ENCODE measurements around the gene SLC24A4.

SLC24A4 gene

GRCh38 chr14:92470811-92471210 is 147.8 kb downstream of the SLC24A4 start:
- H2BK12ac ChIP-seq (ENCODE audit: low read length): no peak overlapping the region
- H3K18ac ChIP-seq (ENCODE audit: low read length): no peak overlapping the region
- DNase-seq (ENCODE audit: low spot score): no peak
- H3K4me3 ChIP-seq (ENCODE audit: low read length in 2 of 2): no peak overlapping the region
- no peaks in the 10 kb centered on the region for H3K4me1 ChIP-seq (ENCODE audit: control insufficient read depth in 2 of 2, insufficient read depth in 1 of 2, low read depth in 1 of 2, low read length in 2 of 2)
- no peak overlapping the region for H3K4me2 ChIP-seq (ENCODE audit: insufficient read depth, low read length, poor library complexity, severe bottlenecking)
- H3K27ac ChIP-seq (replicated peaks; ENCODE audit: low read length): no peak overlapping the region
- H4K8ac ChIP-seq (ENCODE audit: low read depth, low read length): no peak overlapping the region
- no peak overlapping the region for H3K23ac ChIP-seq (ENCODE audit: low read depth, low read length, poor library complexity)
- H2BK120ac ChIP-seq (ENCODE audit: low read depth, low read length): no peak overlapping the region
- H2BK15ac ChIP-seq (ENCODE audit: low read length): no peak overlapping the region
- WGBS, 2 donors (ENCODE audit: extremely low coverage in 2 of 2, insufficient read length in 2 of 2, insufficient replicate concordance in 1 of 2): no CpG with 5 or more reads among the region's 1 CpG
- no peaks in the 10 kb centered on the region for H3K36me3 ChIP-seq (replicated peaks in 1 of 2; ENCODE audit: control insufficient read depth in 2 of 2, insufficient read depth in 2 of 2, low read length in 2 of 2)
- H2AK5ac ChIP-seq (ENCODE audit: low read depth, low read length): no peak overlapping the region
- no peak overlapping the region for H2BK5ac ChIP-seq (ENCODE audit: low read length)
- no peak overlapping the region for H3K4ac ChIP-seq (ENCODE audit: low read length)
- no peak overlapping the region for H3K14ac ChIP-seq (ENCODE audit: low read length)
- H4K91ac ChIP-seq (ENCODE audit: low read depth, low read length, poor library complexity): no peak overlapping the region
- no peak overlapping the region for H2AFZ ChIP-seq (ENCODE audit: low read length)
- peaks cover 0 to 4% (median 0%) of the 10 kb centered on the region in 3 experiments for H3K27me3 ChIP-seq (ENCODE audit: control insufficient read depth in 3 of 3, insufficient read depth in 3 of 3, low read depth in 1 of 3, low read length in 3 of 3)
- H3K79me1 ChIP-seq (ENCODE audit: low read depth, low read length): no peaks in the 10 kb centered on the region
- H3K9me3 ChIP-seq (replicated peaks in 1 of 2; ENCODE audit: control insufficient read depth in 2 of 2, insufficient read depth in 1 of 2, low read depth in 1 of 2, low read length in 2 of 2): peaks cover 7 to 10% of the 10 kb centered on the region in 2 donors
- no peak overlapping the region for H3K9ac ChIP-seq (ENCODE audit: low read depth, low read length, poor library complexity)

DNA sequence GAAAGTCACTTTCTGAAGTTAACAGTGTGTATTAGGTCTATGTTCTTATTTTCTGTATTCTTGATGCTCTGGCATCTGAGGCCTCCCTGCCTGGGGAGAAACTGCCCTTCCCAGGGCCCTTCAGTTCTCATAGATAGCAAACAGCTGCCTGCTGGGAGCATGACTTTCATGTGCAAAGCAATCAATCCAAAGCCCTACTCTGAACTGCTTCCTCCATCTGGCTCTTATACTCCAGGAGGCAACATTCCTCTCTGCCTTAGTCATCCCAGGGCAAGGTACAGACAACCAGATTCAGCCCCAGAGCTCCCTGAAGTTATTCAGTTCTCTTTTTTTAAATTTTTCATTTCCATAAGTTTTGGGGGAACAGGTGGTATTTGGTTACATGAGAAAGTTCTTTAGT is 149.0 kb downstream of the SLC24A4 start:
- no peak overlapping the region for H2BK5ac ChIP-seq (ENCODE audit: low read length)
- H3K18ac ChIP-seq (ENCODE audit: low read length): no peak overlapping the region
- peaks cover 5 to 6% of the 10 kb centered on the region in 2 donors for H3K9me3 ChIP-seq (replicated peaks in 1 of 2; ENCODE audit: control insufficient read depth in 2 of 2, insufficient read depth in 1 of 2, low read depth in 1 of 2, low read length in 2 of 2)
- H3K27ac ChIP-seq (replicated peaks; ENCODE audit: low read length): no peak overlapping the region
- no peak overlapping the region for H4K91ac ChIP-seq (ENCODE audit: low read depth, low read length, poor library complexity)
- H3K36me3 ChIP-seq (replicated peaks in 1 of 2; ENCODE audit: control insufficient read depth in 2 of 2, insufficient read depth in 2 of 2, low read length in 2 of 2): no peaks in the 10 kb centered on the region
- H2AK5ac ChIP-seq (ENCODE audit: low read depth, low read length): no peak overlapping the region
- no peak for DNase-seq (ENCODE audit: low spot score)
- no peak overlapping the region for H3K4ac ChIP-seq (ENCODE audit: low read length)
- H3K79me1 ChIP-seq (ENCODE audit: low read depth, low read length): no peaks in the 10 kb centered on the region
- H3K23ac ChIP-seq (ENCODE audit: low read depth, low read length, poor library complexity): no peak overlapping the region
- H2AFZ ChIP-seq (ENCODE audit: low read length): no peak overlapping the region
- H4K8ac ChIP-seq (ENCODE audit: low read depth, low read length): no peak overlapping the region
- peaks cover 0 to 4% (median 0%) of the 10 kb centered on the region in 3 experiments for H3K27me3 ChIP-seq (ENCODE audit: control insufficient read depth in 3 of 3, insufficient read depth in 3 of 3, low read depth in 1 of 3, low read length in 3 of 3)
- no peaks in the 10 kb centered on the region for H3K4me1 ChIP-seq (ENCODE audit: control insufficient read depth in 2 of 2, insufficient read depth in 1 of 2, low read depth in 1 of 2, low read length in 2 of 2)
- H2BK15ac ChIP-seq (ENCODE audit: low read length): no peak overlapping the region
- no peak overlapping the region for H2BK120ac ChIP-seq (ENCODE audit: low read depth, low read length)
- H3K4me3 ChIP-seq (ENCODE audit: low read length in 2 of 2): no peak overlapping the region
- no peak overlapping the region for H3K4me2 ChIP-seq (ENCODE audit: insufficient read depth, low read length, poor library complexity, severe bottlenecking)
- H3K9ac ChIP-seq (ENCODE audit: low read depth, low read length, poor library complexity): no peak overlapping the region
- no peak overlapping the region for H3K14ac ChIP-seq (ENCODE audit: low read length)
- no peak overlapping the region for H2BK12ac ChIP-seq (ENCODE audit: low read length)

DNA sequence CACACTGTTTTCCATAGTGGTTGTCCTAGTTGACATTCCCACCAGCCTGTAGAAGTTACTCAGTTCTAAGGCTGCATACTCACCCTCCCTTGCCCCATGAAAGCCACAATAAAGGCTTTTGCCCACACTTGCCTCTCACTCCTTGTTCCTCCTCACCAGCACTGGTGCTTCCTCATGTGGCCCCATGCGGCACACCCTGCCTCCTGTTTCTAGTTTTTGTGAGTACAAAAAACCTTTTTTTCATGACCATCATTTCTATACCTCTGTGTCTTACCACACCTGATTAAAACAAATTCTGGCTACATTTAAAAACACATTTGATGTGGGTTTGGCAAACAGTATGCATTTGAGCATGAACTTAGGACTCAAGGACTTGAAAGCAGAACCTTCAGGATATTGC is 149.9 kb downstream of the SLC24A4 start:
- no peak overlapping the region for H3K4ac ChIP-seq (ENCODE audit: low read length)
- H3K4me2 ChIP-seq (ENCODE audit: insufficient read depth, low read length, poor library complexity, severe bottlenecking): no peak overlapping the region
- no peak for DNase-seq (ENCODE audit: low spot score)
- H3K4me1 ChIP-seq (ENCODE audit: control insufficient read depth in 2 of 2, insufficient read depth in 1 of 2, low read depth in 1 of 2, low read length in 2 of 2): no peaks in the 10 kb centered on the region
- H3K36me3 ChIP-seq (replicated peaks in 1 of 2; ENCODE audit: control insufficient read depth in 2 of 2, insufficient read depth in 2 of 2, low read length in 2 of 2): no peaks in the 10 kb centered on the region
- no peak overlapping the region for H3K23ac ChIP-seq (ENCODE audit: low read depth, low read length, poor library complexity)
- H3K9me3 ChIP-seq (replicated peaks in 1 of 2; ENCODE audit: control insufficient read depth in 2 of 2, insufficient read depth in 1 of 2, low read depth in 1 of 2, low read length in 2 of 2): no peaks in the 10 kb centered on the region
- no peak overlapping the region for H2BK120ac ChIP-seq (ENCODE audit: low read depth, low read length)
- H3K27ac ChIP-seq (replicated peaks; ENCODE audit: low read length): no peak overlapping the region
- WGBS, 2 donors (ENCODE audit: extremely low coverage in 2 of 2, insufficient read length in 2 of 2, insufficient replicate concordance in 1 of 2): no CpG with 5 or more reads among the region's 1 CpG
- no peak overlapping the region for H2BK12ac ChIP-seq (ENCODE audit: low read length)
- no peak overlapping the region for H3K18ac ChIP-seq (ENCODE audit: low read length)
- H2AFZ ChIP-seq (ENCODE audit: low read length): no peak overlapping the region
- peaks cover 0 to 4% (median 0%) of the 10 kb centered on the region in 3 experiments for H3K27me3 ChIP-seq (ENCODE audit: control insufficient read depth in 3 of 3, insufficient read depth in 3 of 3, low read depth in 1 of 3, low read length in 3 of 3)
- no peak overlapping the region for H2BK15ac ChIP-seq (ENCODE audit: low read length)
- H2BK5ac ChIP-seq (ENCODE audit: low read length): no peak overlapping the region
- no peak overlapping the region for H3K4me3 ChIP-seq (ENCODE audit: low read length in 2 of 2)
- H4K91ac ChIP-seq (ENCODE audit: low read depth, low read length, poor library complexity): no peak overlapping the region
- H3K79me1 ChIP-seq (ENCODE audit: low read depth, low read length): no peaks in the 10 kb centered on the region
- no peak overlapping the region for H4K8ac ChIP-seq (ENCODE audit: low read depth, low read length)
- no peak overlapping the region for H3K9ac ChIP-seq (ENCODE audit: low read depth, low read length, poor library complexity)
- H3K14ac ChIP-seq (ENCODE audit: low read length): no peak overlapping the region
- H2AK5ac ChIP-seq (ENCODE audit: low read depth, low read length): no peak overlapping the region

DNA sequence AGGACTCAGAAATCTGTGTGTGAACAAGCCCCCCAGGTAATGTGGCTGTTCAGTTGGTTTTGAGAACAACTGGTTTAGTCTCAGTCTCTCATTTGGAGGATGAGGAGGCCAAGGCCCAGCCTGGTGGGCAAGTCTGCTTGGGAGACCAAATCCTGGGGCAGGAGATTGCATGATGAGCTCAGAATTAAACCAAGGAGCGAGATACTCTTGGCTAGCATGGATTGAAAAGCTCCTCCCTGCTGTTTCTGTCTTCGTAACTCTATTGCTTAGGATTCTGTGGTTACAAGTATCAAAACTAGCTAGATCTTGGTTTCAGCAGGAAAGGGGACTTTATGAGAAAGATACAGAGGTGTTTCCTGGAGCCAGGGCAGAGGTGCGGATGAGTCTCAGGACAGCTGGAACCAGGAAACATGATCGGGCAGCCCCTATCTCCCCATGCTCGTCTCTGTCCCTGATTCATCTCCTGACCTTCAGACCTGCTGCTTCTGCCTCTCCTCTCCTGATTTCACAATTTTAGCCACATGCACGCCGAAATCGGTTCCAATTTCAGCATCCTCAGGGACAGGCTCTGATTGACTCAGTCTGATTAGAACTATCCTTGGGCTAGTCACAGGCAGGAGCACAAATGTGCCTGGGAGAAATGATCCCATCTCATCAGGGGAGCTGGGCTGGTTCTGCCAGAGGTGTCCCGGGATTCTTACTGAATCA is 150.4 kb downstream of the SLC24A4 start:
- Histone ChIP-seq H2BK12ac (ENCODE audit: low read length) (no peak overlapping the region), H2AFZ (ENCODE audit: low read length) (no peak overlapping the region), H2BK120ac (ENCODE audit: low read depth, low read length) (no peak overlapping the region), H3K23ac (ENCODE audit: low read depth, low read length, poor library complexity) (no peak overlapping the region), H3K27me3 (ENCODE audit: control insufficient read depth in 3 of 3, insufficient read depth in 3 of 3, low read depth in 1 of 3, low read length in 3 of 3) (peaks cover 0 to 4% (median 0%) of the 10 kb centered on the region in 3 experiments), H3K27ac (replicated peaks; ENCODE audit: low read length) (no peak overlapping the region), H3K4me3 (ENCODE audit: low read length in 2 of 2) (no peak overlapping the region), H2BK5ac (ENCODE audit: low read length) (no peak overlapping the region), H3K14ac (ENCODE audit: low read length) (no peak overlapping the region), H3K9me3 (replicated peaks in 1 of 2; ENCODE audit: control insufficient read depth in 2 of 2, insufficient read depth in 1 of 2, low read depth in 1 of 2, low read length in 2 of 2) (no peaks in the 10 kb centered on the region), H2BK15ac (ENCODE audit: low read length) (no peak overlapping the region), H3K4me1 (ENCODE audit: control insufficient read depth in 2 of 2, insufficient read depth in 1 of 2, low read depth in 1 of 2, low read length in 2 of 2) (no peaks in the 10 kb centered on the region), H3K9ac (ENCODE audit: low read depth, low read length, poor library complexity) (no peak overlapping the region), H3K79me1 (ENCODE audit: low read depth, low read length) (no peaks in the 10 kb centered on the region), H4K8ac (ENCODE audit: low read depth, low read length) (no peak overlapping the region), H2AK5ac (ENCODE audit: low read depth, low read length) (no peak overlapping the region), H3K4ac (ENCODE audit: low read length) (no peak overlapping the region), H3K18ac (ENCODE audit: low read length) (no peak overlapping the region), H4K91ac (ENCODE audit: low read depth, low read length, poor library complexity) (no peak overlapping the region), H3K36me3 (replicated peaks in 1 of 2; ENCODE audit: control insufficient read depth in 2 of 2, insufficient read depth in 2 of 2, low read length in 2 of 2) (no peaks in the 10 kb centered on the region), H3K4me2 (ENCODE audit: insufficient read depth, low read length, poor library complexity, severe bottlenecking) (no peak overlapping the region)
- no peak for DNase-seq (ENCODE audit: low spot score)
- no CpG with 5 or more reads among the region's 9 CpGs for WGBS, 2 donors (ENCODE audit: extremely low coverage in 2 of 2, insufficient read length in 2 of 2, insufficient replicate concordance in 1 of 2)
